ENCODE data around the gene PSMB11. TPM values are rescaled to one million over a fixed set of nuclear protein-coding genes. Genes with fewer than 3 reads are reported as not detected.

Gene PSMB11
- total RNA-seq, 1 donor from 2014 or later, result under 0.01 TPM

- DNase-seq (ENCODE audit: low spot score in 2 of 2), result no peak
Observed at GRCh38 chr14:23076785-23077408, 34.9 kb downstream of the PSMB11 start.

GRCh38 chr14:23077962-23078361 lies 36.0 kb downstream of the PSMB11 start:
- FAIRE-seq, result no peak
- DNase-seq (ENCODE audit: low spot score in 2 of 2), result no peak

More at GRCh38 chr14:23076785-23077408, 34.9 kb downstream of the PSMB11 start:
- no peak for FAIRE-seq

- no peak for FAIRE-seq
- no peak for DNase-seq (ENCODE audit: low spot score in 2 of 2)
Observed at GRCh38 chr14:23078692-23079116, 36.7 kb downstream of the PSMB11 start.

- no peak for FAIRE-seq
Observed at GRCh38 chr14:23079716-23080115, 37.7 kb downstream of the PSMB11 start.

GRCh38 chr14:23080474-23080873 lies 38.5 kb downstream of the PSMB11 start:
- DNase-seq (ENCODE audit: low spot score in 2 of 2), result no peak
- FAIRE-seq, result no peak

More at GRCh38 chr14:23079716-23080115, 37.7 kb downstream of the PSMB11 start:
- no peak for DNase-seq (ENCODE audit: low spot score in 2 of 2)

- DNase-seq (ENCODE audit: low spot score in 2 of 2) (no peak), FAIRE-seq (no peak)
Observed at GRCh38 chr14:23085458-23085857, 43.4 kb downstream of the PSMB11 start.

- no peak for DNase-seq (ENCODE audit: low spot score in 2 of 2)
- no peak for FAIRE-seq
Observed at GRCh38 chr14:23086565-23086964, 44.6 kb downstream of the PSMB11 start.

GRCh38 chr14:23089498-23090253 lies 47.7 kb downstream of the PSMB11 start:
- FAIRE-seq (no peak), DNase-seq (ENCODE audit: low spot score in 2 of 2) (no peak)

GRCh38 chr14:23090254-23090636 lies 48.2 kb downstream of the PSMB11 start:
- FAIRE-seq, result no peak
- DNase-seq (ENCODE audit: low spot score in 2 of 2), result no peak

- FAIRE-seq (no peak), DNase-seq (ENCODE audit: low spot score in 2 of 2) (no peak)
Observed at GRCh38 chr14:23091294-23092225, 49.5 kb downstream of the PSMB11 start.

GRCh38 chr14:23093104-23093503 lies 51.1 kb downstream of the PSMB11 start:
- FAIRE-seq (no peak), DNase-seq (ENCODE audit: low spot score in 2 of 2) (no peak)

GRCh38 chr14:23093526-23093925 lies 51.5 kb downstream of the PSMB11 start:
- no peak for FAIRE-seq
- DNase-seq (ENCODE audit: low spot score in 2 of 2), result no peak

Other genes starting within 250 kb of the PSMB11 start
- 2.0 TPM for gene SLC7A7, start 226.8 kb upstream of the PSMB11 start, total RNA-seq
- 13.9 TPM for gene MRPL52, start 212.3 kb upstream of the PSMB11 start, total RNA-seq
- 6.9 TPM for gene MMP14, start 205.6 kb upstream of the PSMB11 start, total RNA-seq
- gene LRP10, start 170.5 kb upstream of the PSMB11 start, total RNA-seq, result 2.9 TPM
- 2.4 TPM for gene REM2, start 159.0 kb upstream of the PSMB11 start, total RNA-seq
- gene RBM23, start 123.1 kb upstream of the PSMB11 start, total RNA-seq, result 73.4 TPM
- 61.1 TPM for gene PRMT5, start 112.8 kb upstream of the PSMB11 start, total RNA-seq
- 23.2 TPM for gene HAUS4, start 85.1 kb upstream of the PSMB11 start, total RNA-seq
- 4.5 TPM for gene AJUBA, start 59.7 kb upstream of the PSMB11 start, total RNA-seq
- 4.5 TPM for gene C14orf93, start 32.1 kb upstream of the PSMB11 start, total RNA-seq
- 194 TPM for gene PSMB5, start 7.3 kb upstream of the PSMB11 start, total RNA-seq
- gene CDH24, start 15.3 kb downstream of the PSMB11 start, total RNA-seq, result 9.4 TPM
- gene ACIN1, start 52.9 kb downstream of the PSMB11 start, total RNA-seq, result 73.0 TPM
- gene C14orf119, start 53.3 kb downstream of the PSMB11 start, total RNA-seq, result 22.0 TPM
- not detected for gene CIROP, start 62.8 kb downstream of the PSMB11 start, total RNA-seq
- gene CEBPE, start 77.0 kb downstream of the PSMB11 start, total RNA-seq, result not detected
- gene SLC7A8, start 141.4 kb downstream of the PSMB11 start, total RNA-seq, result 4.1 TPM
- gene RNF212B, start 195.7 kb downstream of the PSMB11 start, total RNA-seq, result not detected
- gene HOMEZ, start 243.9 kb downstream of the PSMB11 start, total RNA-seq, result 2.0 TPM